KOPT-K1 (cell line): ENCODE measurements around the gene RERE.

ENCODE experiments used
- H3K27ac ChIP-seq: fragments of 200-600 bp; sonication (generic); 2 replicates; pipeline ENCODE4 v1.5.1; 2016; ENCODE audit warnings: antibody characterized with exemption, mild to moderate bottlenecking, low read depth, low read length; ENCODE audit not compliant: poor library complexity, severe bottlenecking
- H3K36me3 ChIP-seq: fragments of 200-600 bp; sonication (generic); 2 replicates; pipeline ENCODE4 v1.5.1; 2017; ENCODE audit warnings: antibody characterized with exemption, mild to moderate bottlenecking, low read length, moderate library complexity; ENCODE audit not compliant: insufficient read depth
- H3K9me3 ChIP-seq: fragments of 200-600 bp; sonication (generic); 2 replicates; pipeline ENCODE4 v1.5.1; 2017; ENCODE audit warnings: antibody characterized with exemption, low read length, mild to moderate bottlenecking; ENCODE audit not compliant: insufficient read depth, poor library complexity, severe bottlenecking

Gene RERE

DNA sequence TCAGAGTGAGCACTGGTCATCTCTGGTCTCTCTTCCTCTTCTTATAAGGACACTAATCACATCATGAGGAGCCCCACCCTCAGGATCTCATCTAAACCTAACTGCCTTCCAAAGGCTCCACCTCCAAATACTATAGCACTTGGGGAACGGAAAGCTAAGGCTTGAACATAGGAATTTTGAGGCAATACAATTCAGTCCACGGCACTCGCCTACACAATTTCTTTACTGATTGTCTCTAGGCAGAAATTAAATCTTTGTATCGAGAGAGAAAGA lies 127.3 kb downstream of the RERE start:
- H3K27ac ChIP-seq, result no peak overlapping the region
- H3K36me3 ChIP-seq, result no peaks in the 10 kb centered on the region
- H3K9me3 ChIP-seq, result no peaks in the 10 kb centered on the region

GRCh38 chr1:8689431-8690252 lies 127.8 kb downstream of the RERE start:
- Histone ChIP-seq H3K36me3 (no peaks in the 10 kb centered on the region), H3K27ac (no peak overlapping the region)

GRCh38 chr1:8687538-8687937 lies 129.9 kb downstream of the RERE start:
- Histone ChIP-seq H3K27ac (no peak overlapping the region), H3K9me3 (no peaks in the 10 kb centered on the region), H3K36me3 (no peaks in the 10 kb centered on the region)

More at GRCh38 chr1:8689431-8690252, 127.8 kb downstream of the RERE start:
- H3K9me3 ChIP-seq, result no peaks in the 10 kb centered on the region

GRCh38 chr1:8687039-8687438 lies 130.4 kb downstream of the RERE start:
- Histone ChIP-seq H3K27ac (no peak overlapping the region), H3K36me3 (no peaks in the 10 kb centered on the region), H3K9me3 (no peaks in the 10 kb centered on the region)

DNA sequence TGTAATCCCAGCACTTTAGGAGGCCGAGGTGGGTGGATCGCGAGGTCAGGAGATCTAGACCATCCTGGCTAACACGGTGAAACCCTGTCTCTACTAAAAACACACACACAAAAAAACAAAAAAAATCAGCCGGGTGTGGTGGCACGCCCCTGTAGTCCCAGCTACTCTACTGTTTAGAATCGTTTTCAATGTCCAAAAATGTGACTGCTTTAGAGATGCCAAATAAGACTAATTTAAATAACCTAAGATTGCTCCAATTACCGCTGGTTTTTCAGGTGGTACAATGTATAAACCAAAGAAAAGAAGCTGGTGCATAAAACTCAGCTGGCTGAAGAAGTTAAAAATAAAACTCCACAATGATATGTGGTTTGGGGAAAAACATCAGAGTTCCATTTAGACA lies 132.0 kb downstream of the RERE start:
- no peaks in the 10 kb centered on the region for H3K36me3 ChIP-seq
- H3K27ac ChIP-seq, result no peak overlapping the region
- H3K9me3 ChIP-seq, result no peaks in the 10 kb centered on the region

DNA sequence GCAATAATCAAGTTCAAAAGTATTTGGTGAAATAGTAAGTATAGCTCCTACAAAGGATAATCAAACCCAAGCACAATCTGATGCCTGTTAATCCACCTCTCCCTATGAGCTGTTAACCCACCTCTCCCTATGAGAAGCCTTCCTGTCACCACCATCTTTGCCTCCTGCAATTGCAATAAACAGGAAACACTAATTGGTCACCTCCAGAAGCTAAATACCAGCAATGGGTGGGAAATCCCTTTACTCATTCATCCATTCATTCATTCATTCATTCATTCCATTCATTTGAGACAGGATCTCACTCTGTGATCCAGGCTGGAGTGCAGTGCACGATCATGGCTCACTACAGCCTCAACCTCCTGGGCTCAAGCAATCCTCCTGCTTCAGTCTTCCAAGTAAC lies 132.8 kb downstream of the RERE start:
- H3K27ac ChIP-seq, result no peak overlapping the region
- H3K9me3 ChIP-seq, result no peaks in the 10 kb centered on the region
- no peaks in the 10 kb centered on the region for H3K36me3 ChIP-seq

DNA sequence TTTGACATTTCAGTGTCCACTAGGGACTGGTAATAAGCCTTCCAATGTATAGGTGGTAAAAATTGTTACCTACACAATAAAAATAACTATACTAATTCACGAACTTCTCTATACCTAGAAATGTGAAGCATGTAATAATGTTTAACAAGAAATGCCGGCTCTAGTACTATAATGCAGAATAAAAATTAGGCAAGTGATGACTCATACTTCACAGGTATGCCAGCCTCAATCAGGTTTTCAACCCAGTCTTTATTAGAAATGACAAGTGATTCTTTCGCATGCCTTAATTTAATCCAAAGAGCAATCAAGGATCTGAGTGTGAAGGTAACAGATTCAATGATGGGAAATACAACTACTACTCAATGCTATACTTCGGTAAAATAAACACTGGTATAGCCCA lies 134.9 kb downstream of the RERE start:
- Histone ChIP-seq H3K36me3 (no peaks in the 10 kb centered on the region), H3K9me3 (no peaks in the 10 kb centered on the region), H3K27ac (no peak overlapping the region)

DNA sequence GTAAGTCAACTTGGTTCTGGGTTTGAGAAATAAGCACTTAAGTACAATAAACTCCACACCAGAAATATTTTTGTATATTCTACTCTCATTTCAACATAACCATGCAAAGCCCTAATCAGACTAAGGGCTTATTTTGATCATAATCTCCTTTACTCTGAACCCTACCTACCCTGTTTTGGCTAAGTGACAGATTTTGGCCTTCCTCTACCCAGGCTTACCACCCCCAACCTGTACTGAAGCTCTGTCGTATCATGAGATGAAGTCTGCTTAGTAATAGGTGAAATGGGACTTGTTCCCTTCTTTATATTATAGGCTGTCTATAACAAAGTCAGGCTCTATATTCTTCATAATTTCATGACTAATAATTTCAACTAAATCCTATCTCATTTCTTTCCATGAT lies 135.5 kb downstream of the RERE start:
- H3K27ac ChIP-seq, result no peak overlapping the region
- no peaks in the 10 kb centered on the region for H3K36me3 ChIP-seq
- H3K9me3 ChIP-seq, result no peaks in the 10 kb centered on the region

DNA sequence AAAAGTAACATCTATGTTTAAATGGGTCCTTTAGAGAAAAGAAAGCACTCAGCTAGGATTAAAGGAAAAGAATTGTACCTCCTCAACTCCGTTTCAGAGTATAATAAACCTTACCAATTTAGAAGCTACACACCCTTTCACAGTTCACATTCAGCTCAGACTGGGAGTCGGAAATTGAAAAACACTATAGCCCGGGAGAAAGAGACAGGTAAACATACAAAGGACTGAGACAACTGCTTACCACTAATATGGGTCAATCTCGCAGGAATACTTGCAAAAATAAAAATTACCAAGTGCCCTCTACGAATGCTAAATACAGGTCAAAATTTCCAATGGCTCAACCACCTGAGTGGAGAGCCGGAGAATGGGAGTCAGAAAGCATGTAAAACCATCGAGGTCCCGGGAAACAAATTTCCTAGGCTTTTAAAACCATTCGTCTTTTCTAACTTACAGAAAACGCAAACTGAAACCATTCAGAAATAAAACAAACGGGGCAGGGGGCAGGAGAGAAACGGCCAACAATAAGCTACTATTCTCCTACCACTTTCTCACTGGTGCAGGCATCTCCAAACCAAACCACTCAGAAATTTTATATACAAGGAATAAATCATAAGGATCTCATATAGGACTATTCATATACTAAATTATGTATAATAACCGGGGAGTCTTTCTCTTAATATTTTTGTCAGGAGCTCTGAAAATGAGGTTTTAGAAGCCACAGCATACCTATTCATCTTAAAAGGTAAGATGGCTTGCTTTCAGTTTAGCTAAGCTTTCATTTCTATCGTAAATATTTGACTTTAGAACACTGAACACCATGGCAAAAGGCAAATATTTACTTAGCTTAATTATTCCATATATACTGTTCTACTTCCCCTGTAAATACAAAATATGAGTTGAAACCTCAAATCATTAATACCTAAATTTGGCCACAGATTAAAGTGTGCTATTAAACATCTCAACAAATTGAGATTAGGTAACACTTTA lies 136.5 kb downstream of the RERE start:
- Histone ChIP-seq H3K27ac (no peak overlapping the region), H3K9me3 (no peaks in the 10 kb centered on the region), H3K36me3 (no peaks in the 10 kb centered on the region)

- Histone ChIP-seq H3K9me3 (no peaks in the 10 kb centered on the region), H3K27ac (no peak overlapping the region), H3K36me3 (no peaks in the 10 kb centered on the region)
Measured at GRCh38 chr1:8679929-8680663, 137.3 kb downstream of the RERE start.

DNA sequence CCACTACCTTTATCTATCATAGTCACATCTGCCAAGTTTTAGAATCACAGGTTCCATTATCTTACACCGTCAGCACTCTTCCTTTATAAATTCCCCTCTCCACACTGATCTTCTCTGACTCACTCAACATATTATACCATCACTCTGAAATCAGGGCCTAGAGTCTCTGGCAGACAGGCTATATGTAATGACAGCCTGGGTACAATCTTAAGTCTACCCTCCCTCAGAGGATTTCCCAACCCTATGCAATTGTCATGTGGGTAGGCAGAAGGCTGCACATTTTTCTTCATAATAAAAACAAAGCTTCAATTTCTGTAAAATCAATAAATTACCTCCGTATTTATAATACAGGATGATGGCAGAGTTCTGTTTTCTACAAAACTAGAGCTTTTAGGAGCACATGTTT lies 138.0 kb downstream of the RERE start:
- no peaks in the 10 kb centered on the region for H3K36me3 ChIP-seq
- no peaks in the 10 kb centered on the region for H3K9me3 ChIP-seq
- H3K27ac ChIP-seq, result no peak overlapping the region

GRCh38 chr1:8678673-8679394 lies 138.6 kb downstream of the RERE start:
- Histone ChIP-seq H3K9me3 (no peaks in the 10 kb centered on the region), H3K27ac (no peak overlapping the region), H3K36me3 (no peaks in the 10 kb centered on the region)

- Histone ChIP-seq H3K9me3 (no peaks in the 10 kb centered on the region), H3K36me3 (no peaks in the 10 kb centered on the region), H3K27ac (no peak overlapping the region)
Measured at GRCh38 chr1:8677782-8678181, 139.7 kb downstream of the RERE start.

DNA sequence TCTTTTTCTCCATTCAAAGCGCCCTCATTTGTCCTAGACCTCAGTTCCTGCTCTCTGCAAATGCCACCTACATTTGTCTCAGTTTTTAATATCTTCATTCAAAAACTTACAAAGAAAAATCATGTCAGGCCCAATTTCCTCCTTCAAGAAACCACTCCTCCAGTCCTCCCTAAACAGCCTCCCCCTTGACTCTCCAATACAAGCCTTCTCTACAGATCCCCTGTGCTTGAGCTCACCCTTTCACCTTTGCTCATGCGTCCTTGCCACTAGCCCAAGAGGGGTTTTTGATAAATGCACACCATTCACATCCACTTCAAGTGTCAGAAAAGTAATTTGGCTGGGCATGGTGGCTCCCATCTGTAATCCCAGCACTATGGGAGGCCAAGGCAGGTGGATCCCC lies 140.6 kb downstream of the RERE start:
- Histone ChIP-seq H3K27ac (no peak overlapping the region), H3K36me3 (no peaks in the 10 kb centered on the region), H3K9me3 (no peaks in the 10 kb centered on the region)
